Activated T-cell treated with anti-CD3 and anti-CD28 coated beads, Interleukin-2, amount 50 U/mL, for 72 hours (primary cell): ENCODE measurements around the gene LAMA2. TPM values are rescaled to one million over a fixed set of nuclear protein-coding genes. Genes with fewer than 3 reads are reported as not detected.

Experiments used
- ATAC-seq, 2 donors: fragments of 150-1000 bp; cut with Tn5 transposase; replicated peaks in 1 of 2; 2 replicates each; pipeline ENCODE4 v1.10.0; 2021; ENCODE audit warnings: moderate library complexity in 2 of 2, mild to moderate bottlenecking in 1 of 2
- DNase-seq, 2 donors: peaks; one replicate each; pipeline ENCODE4 v3.0.0; 2021 to 2022; ENCODE audit warnings: mixed read lengths in 1 of 2
- H3K27ac Mint-ChIP-seq: one replicate; pipeline ENCODE4 v1.8.0; 2022; ENCODE audit warnings: mild to moderate bottlenecking, moderate library complexity, mixed read lengths
- H3K27me3 Mint-ChIP-seq: one replicate; pipeline ENCODE4 v1.8.0; 2022; ENCODE audit warnings: low read depth, mixed read lengths
- H3K36me3 Mint-ChIP-seq, 2 donors: one replicate each; pipeline ENCODE4 v1.8.0; 2022; ENCODE audit warnings: mixed read lengths in 2 of 2, mild to moderate bottlenecking in 1 of 2; ENCODE audit not compliant: insufficient read depth in 2 of 2
- H3K4me1 Mint-ChIP-seq: one replicate; pipeline ENCODE4 v1.8.0; 2022; ENCODE audit warnings: low read depth, mixed read lengths
- H3K4me3 Mint-ChIP-seq, 2 donors: one replicate each; pipeline ENCODE4 v1.8.0; 2022; ENCODE audit warnings: mild to moderate bottlenecking in 2 of 2, mixed read lengths in 2 of 2, moderate library complexity in 2 of 2
- H3K9me3 Mint-ChIP-seq, 2 donors: one replicate each; pipeline ENCODE4 v1.8.0; 2022; ENCODE audit warnings: mixed read lengths in 2 of 2
- total RNA-seq, 2 donors: library from RNA; stranded (reverse); gene quantifications; one replicate each; pipeline ENCODE4 v1.2.3, GENCODE V29; 2022

Gene LAMA2
- total RNA-seq, 2 donors from 2014 or later = 0.05 TPM; not detected in 1

GRCh38 chr6:129499843-129500219, 616.9 kb downstream of the LAMA2 start:
- Mint-ChIP-seq H3K36me3 (no peaks in the 10 kb centered on the region), H3K27me3 (no peaks in the 10 kb centered on the region), H3K4me1 (peaks cover 69% of the 10 kb centered on the region), H3K4me3 (no peak overlapping the region), H3K27ac (no peak overlapping the region), H3K9me3 (no peaks in the 10 kb centered on the region)
- ATAC-seq = no peak
- no peak for DNase-seq

GRCh38 chr6:129500958-129501739, 618.2 kb downstream of the LAMA2 start:
- DNase-seq = no peak
- Mint-ChIP-seq H3K27ac (no peak overlapping the region), H3K9me3 (no peaks in the 10 kb centered on the region), H3K27me3 (no peaks in the 10 kb centered on the region), H3K4me1 (peaks cover 56% of the 10 kb centered on the region), H3K36me3 (no peaks in the 10 kb centered on the region), H3K4me3 (no peak overlapping the region)
- peak; percentile 27 to 28 for ATAC-seq

- H3K36me3 Mint-ChIP-seq = no peaks in the 10 kb centered on the region
- H3K9me3 Mint-ChIP-seq = no peaks in the 10 kb centered on the region
- H3K27me3 Mint-ChIP-seq = no peaks in the 10 kb centered on the region
- no peak overlapping the region for H3K27ac Mint-ChIP-seq
- no peak for DNase-seq
- ATAC-seq = no peak
- H3K4me1 Mint-ChIP-seq = peaks cover 48% of the 10 kb centered on the region
- no peak overlapping the region for H3K4me3 Mint-ChIP-seq
Measured at GRCh38 chr6:129501740-129502660, 619.1 kb downstream of the LAMA2 start.

- Mint-ChIP-seq H3K27me3 (no peaks in the 10 kb centered on the region), H3K27ac (no peak overlapping the region), H3K36me3 (no peaks in the 10 kb centered on the region), H3K4me1 (peaks cover 26% of the 10 kb centered on the region), H3K4me3 (no peak overlapping the region), H3K9me3 (no peaks in the 10 kb centered on the region)
- no peak for ATAC-seq
- DNase-seq = no peak
Measured at GRCh38 chr6:129504456-129504855, 621.5 kb downstream of the LAMA2 start.

GRCh38 chr6:129507059-129507807, 624.3 kb downstream of the LAMA2 start:
- H3K9me3 Mint-ChIP-seq = no peaks in the 10 kb centered on the region
- no peaks in the 10 kb centered on the region for H3K27me3 Mint-ChIP-seq
- DNase-seq (no peak), ATAC-seq (no peak)
- no peak overlapping the region for H3K4me3 Mint-ChIP-seq
- no peaks in the 10 kb centered on the region for H3K36me3 Mint-ChIP-seq
- H3K27ac Mint-ChIP-seq = no peak overlapping the region
- H3K4me1 Mint-ChIP-seq = no peaks in the 10 kb centered on the region

GRCh38 chr6:129507846-129508245, 624.9 kb downstream of the LAMA2 start:
- H3K27ac Mint-ChIP-seq = no peak overlapping the region
- H3K27me3 Mint-ChIP-seq = no peaks in the 10 kb centered on the region
- H3K9me3 Mint-ChIP-seq = no peaks in the 10 kb centered on the region
- H3K36me3 Mint-ChIP-seq = no peaks in the 10 kb centered on the region
- DNase-seq = no peak
- H3K4me3 Mint-ChIP-seq = no peak overlapping the region
- ATAC-seq = no peak
- no peaks in the 10 kb centered on the region for H3K4me1 Mint-ChIP-seq

GRCh38 chr6:129508477-129509145, 625.7 kb downstream of the LAMA2 start:
- H3K27me3 Mint-ChIP-seq = no peaks in the 10 kb centered on the region
- ATAC-seq (no peak), DNase-seq (no peak)
- H3K9me3 Mint-ChIP-seq = no peaks in the 10 kb centered on the region
- H3K36me3 Mint-ChIP-seq = no peaks in the 10 kb centered on the region
- no peak overlapping the region for H3K4me3 Mint-ChIP-seq
- H3K27ac Mint-ChIP-seq = no peak overlapping the region
- no peaks in the 10 kb centered on the region for H3K4me1 Mint-ChIP-seq

- ATAC-seq (no peak), DNase-seq (no peak)
- no peak overlapping the region for H3K4me3 Mint-ChIP-seq
- no peaks in the 10 kb centered on the region for H3K4me1 Mint-ChIP-seq
- H3K27ac Mint-ChIP-seq = no peak overlapping the region
- no peaks in the 10 kb centered on the region for H3K36me3 Mint-ChIP-seq
- no peaks in the 10 kb centered on the region for H3K9me3 Mint-ChIP-seq
- no peaks in the 10 kb centered on the region for H3K27me3 Mint-ChIP-seq
Measured at GRCh38 chr6:129510950-129511349, 628.0 kb downstream of the LAMA2 start.

GRCh38 chr6:129513471-129513870, 630.5 kb downstream of the LAMA2 start:
- H3K36me3 Mint-ChIP-seq = no peaks in the 10 kb centered on the region
- no peaks in the 10 kb centered on the region for H3K9me3 Mint-ChIP-seq
- peak overlapping the region in 1 of 2 donors; percentile 51 for H3K4me3 Mint-ChIP-seq
- peak overlapping the region; percentile 20 for H3K27ac Mint-ChIP-seq
- DNase-seq (no peak), ATAC-seq (no peak)
- no peaks in the 10 kb centered on the region for H3K4me1 Mint-ChIP-seq
- no peaks in the 10 kb centered on the region for H3K27me3 Mint-ChIP-seq

GRCh38 chr6:129515004-129515403, 632.1 kb downstream of the LAMA2 start:
- no peaks in the 10 kb centered on the region for H3K27me3 Mint-ChIP-seq
- H3K27ac Mint-ChIP-seq = no peak overlapping the region
- H3K9me3 Mint-ChIP-seq = no peaks in the 10 kb centered on the region
- no peak overlapping the region for H3K4me3 Mint-ChIP-seq
- no peaks in the 10 kb centered on the region for H3K4me1 Mint-ChIP-seq
- no peaks in the 10 kb centered on the region for H3K36me3 Mint-ChIP-seq
- no peak for DNase-seq
- no peak for ATAC-seq

- H3K36me3 Mint-ChIP-seq = no peaks in the 10 kb centered on the region
- H3K9me3 Mint-ChIP-seq = no peaks in the 10 kb centered on the region
- H3K4me3 Mint-ChIP-seq = no peak overlapping the region
- DNase-seq = no peak
- no peaks in the 10 kb centered on the region for H3K27me3 Mint-ChIP-seq
- no peaks in the 10 kb centered on the region for H3K4me1 Mint-ChIP-seq
- no peak overlapping the region for H3K27ac Mint-ChIP-seq
- no peak for ATAC-seq
Measured at GRCh38 chr6:129516005-129516404, 633.1 kb downstream of the LAMA2 start.

- Mint-ChIP-seq H3K27me3 (no peaks in the 10 kb centered on the region), H3K27ac (no peak overlapping the region), H3K36me3 (no peaks in the 10 kb centered on the region), H3K9me3 (no peaks in the 10 kb centered on the region), H3K4me3 (no peak overlapping the region), H3K4me1 (peaks cover 3% of the 10 kb centered on the region)
- no peak for ATAC-seq
- DNase-seq = no peak
Measured at GRCh38 chr6:129516787-129517186, 633.8 kb downstream of the LAMA2 start.
